Midbrain (tissue), 1 donor: ENCODE results near the gene DGCR2.
A peak's percentile ranks its signal among the peaks of the same experiment; 100 is the strongest.

Experiments used
- DNase-seq: peaks from one replicate; lab custom pipeline; 2025; lab: John Stamatoyannopoulos, UW

Gene DGCR2

GRCh38 chr22:19126309-19127273 lies 4.4 kb upstream of the DGCR2 start:
- no peak for DNase-seq

- DNase-seq, result no peak
These were observed 3.5 kb upstream of the DGCR2 start for GRCh38 chr22:19125474-19126308.

- DNase-seq, result no peak
These were observed 2.8 kb upstream of the DGCR2 start for GRCh38 chr22:19125011-19125410.

GRCh38 chr22:19124377-19124776 lies 2.2 kb upstream of the DGCR2 start:
- peak; percentile 53 for DNase-seq

- no peak for DNase-seq
These were observed 1.7 kb upstream of the DGCR2 start for GRCh38 chr22:19123936-19124335.

GRCh38 chr22:19122752-19123492 lies 710 bp upstream of the DGCR2 start:
- no peak for DNase-seq

GRCh38 chr22:19121631-19122142 lies 525 bp downstream of the DGCR2 start:
- DNase-seq, result peak; percentile 20

- no peak for DNase-seq
These were observed 1.2 kb downstream of the DGCR2 start for GRCh38 chr22:19120829-19121630.

- no peak for DNase-seq
These were observed 2.3 kb downstream of the DGCR2 start for GRCh38 chr22:19119949-19120348.

GRCh38 chr22:19118329-19118880 lies 3.8 kb downstream of the DGCR2 start:
- DNase-seq, result no peak

- no peak for DNase-seq
These were observed 5.1 kb downstream of the DGCR2 start for GRCh38 chr22:19117111-19117512.

- peak; percentile 38 for DNase-seq
These were observed 6.6 kb downstream of the DGCR2 start for GRCh38 chr22:19115628-19116027.

GRCh38 chr22:19114984-19115552 lies 7.1 kb downstream of the DGCR2 start:
- no peak for DNase-seq

GRCh38 chr22:19113429-19113828 lies 8.8 kb downstream of the DGCR2 start:
- DNase-seq, result no peak

GRCh38 chr22:19111584-19111983 lies 10.6 kb downstream of the DGCR2 start:
- no peak for DNase-seq

- no peak for DNase-seq
These were observed 11.1 kb downstream of the DGCR2 start for GRCh38 chr22:19111140-19111539.

GRCh38 chr22:19110646-19111045 lies 11.6 kb downstream of the DGCR2 start:
- no peak for DNase-seq

- no peak for DNase-seq
These were observed 12.2 kb downstream of the DGCR2 start for GRCh38 chr22:19110064-19110458.

GRCh38 chr22:19109198-19110063 lies 12.8 kb downstream of the DGCR2 start:
- DNase-seq, result no peak
